Uterus (tissue), 4 donors: ENCODE measurements around the gene SANBR. TPM values are rescaled to one million over a fixed set of nuclear protein-coding genes. Genes with fewer than 3 reads are reported as not detected.
"Not testable (repeated sequence)": the region's sequence is repeated elsewhere in the genome, so short reads cannot be mapped to it uniquely, and the experiment has no call there.

ENCODE experiments used
- DNase-seq, 2 donors: peaks; one replicate each; pipeline ENCODE4 v3.0.0-alpha.2; 2019 to 2020
- H3K27ac ChIP-seq, 2 donors: fragments of 200-600 bp; sonication (generic); 1 replicate in 1 of 2; 2 replicates in 1 of 2; pipeline ENCODE4 v1.5.1; 2016 to 2018
- H3K27me3 ChIP-seq, 2 donors: fragments of 200-600 bp; sonication (generic); one replicate each; pipeline ENCODE4 v1.5.1; 2018 to 2019; ENCODE audit warnings: control low read depth in 1 of 2
- H3K36me3 ChIP-seq, 2 donors: fragments of 200-600 bp; sonication (generic); one replicate each; pipeline ENCODE4 v1.5.1; 2019; ENCODE audit warnings: control low read depth in 1 of 2
- H3K4me1 ChIP-seq, 2 donors: fragments of 200-600 bp; sonication (generic); one replicate each; pipeline ENCODE4 v1.5.1; 2018 to 2019; ENCODE audit warnings: control low read depth in 1 of 2
- H3K4me3 ChIP-seq, 2 donors: fragments of 200-600 bp; sonication (generic); 1 replicate in 1 of 2; 2 replicates in 1 of 2; pipeline ENCODE4 v1.5.1; 2018 to 2019; ENCODE audit warnings: mild to moderate bottlenecking in 1 of 2
- H3K9me3 ChIP-seq, 2 donors: fragments of 200-600 bp; sonication (generic); one replicate each; pipeline ENCODE4 v1.5.1; 2019; ENCODE audit warnings: control low read depth in 1 of 2
- POLR2A ChIP-seq, 2 donors: fragments of 450-650 bp; IDR thresholded peaks; one replicate each; pipeline ENCODE4 v1.6.1; 2016; ENCODE audit warnings: antibody characterized with exemption in 2 of 2, mild to moderate bottlenecking in 1 of 2, moderate library complexity in 1 of 2
- intact Hi-C: fragments of 100-400 bp; cut with DNase I; formaldehyde crosslinking; loops from one replicate; pipeline ENCODE4 v1.15.1; 2023; ENCODE audit warnings: low total_unique reads
- total RNA-seq, 4 donors: library from RNA; depleted of rRNA in 3 of 4; stranded (reverse); fragments of >200 nt in 3 of 4; gene quantifications; one replicate each; pipeline versions ENCODE4 v1.1.0 to v1.2.4, GENCODE V29; 2014 to 2023
- TF ChIP-seq, protein P1 (sequence below), 4 experiments: fragments of 200-600 bp in 2 of 4; fragments of 450-650 bp in 2 of 4; sonication (generic) in 2 of 4; IDR thresholded peaks; one replicate each; pipeline ENCODE4 v1.5.1; 2016 to 2019; ENCODE audit warnings: antibody characterized with exemption in 4 of 4, mild to moderate bottlenecking in 2 of 4, moderate library complexity in 1 of 4
- donor health status: DM: yes; HTN: yes; CAD: no.

Gene SANBR
- total RNA-seq, 4 donors from 2014 or later: 5.6 to 28.1 (median 8.5) TPM

DNA sequence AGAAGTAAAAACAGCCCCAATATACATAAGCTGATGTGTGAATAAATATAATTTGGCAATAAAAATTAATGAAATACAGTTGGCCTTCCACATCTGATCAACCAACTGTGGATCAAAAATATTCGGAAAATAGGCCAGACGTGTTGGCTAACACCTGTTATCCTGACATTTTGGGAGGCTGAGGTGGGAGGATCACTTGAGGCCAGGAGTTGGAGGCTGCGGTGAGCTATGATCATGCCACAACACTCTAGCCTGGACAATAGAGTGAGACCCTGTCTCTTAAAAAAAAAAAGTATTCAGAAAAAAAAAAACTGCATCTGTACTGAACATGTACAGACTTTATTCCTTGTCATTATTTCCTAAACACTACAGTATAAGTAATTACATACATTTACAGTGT, 36.1 kb upstream of the SANBR start:
- intact Hi-C loops: no loop called here
- H3K4me3 ChIP-seq: no peak overlapping the region
- H3K27ac ChIP-seq: no peak overlapping the region
- no peaks in the 10 kb centered on the region for H3K9me3 ChIP-seq
- no peaks in the 10 kb centered on the region for H3K27me3 ChIP-seq
- H3K36me3 ChIP-seq: no peaks in the 10 kb centered on the region
- TF ChIP-seq, protein P1, sequence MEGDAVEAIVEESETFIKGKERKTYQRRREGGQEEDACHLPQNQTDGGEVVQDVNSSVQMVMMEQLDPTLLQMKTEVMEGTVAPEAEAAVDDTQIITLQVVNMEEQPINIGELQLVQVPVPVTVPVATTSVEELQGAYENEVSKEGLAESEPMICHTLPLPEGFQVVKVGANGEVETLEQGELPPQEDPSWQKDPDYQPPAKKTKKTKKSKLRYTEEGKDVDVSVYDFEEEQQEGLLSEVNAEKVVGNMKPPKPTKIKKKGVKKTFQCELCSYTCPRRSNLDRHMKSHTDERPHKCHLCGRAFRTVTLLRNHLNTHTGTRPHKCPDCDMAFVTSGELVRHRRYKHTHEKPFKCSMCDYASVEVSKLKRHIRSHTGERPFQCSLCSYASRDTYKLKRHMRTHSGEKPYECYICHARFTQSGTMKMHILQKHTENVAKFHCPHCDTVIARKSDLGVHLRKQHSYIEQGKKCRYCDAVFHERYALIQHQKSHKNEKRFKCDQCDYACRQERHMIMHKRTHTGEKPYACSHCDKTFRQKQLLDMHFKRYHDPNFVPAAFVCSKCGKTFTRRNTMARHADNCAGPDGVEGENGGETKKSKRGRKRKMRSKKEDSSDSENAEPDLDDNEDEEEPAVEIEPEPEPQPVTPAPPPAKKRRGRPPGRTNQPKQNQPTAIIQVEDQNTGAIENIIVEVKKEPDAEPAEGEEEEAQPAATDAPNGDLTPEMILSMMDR (IDR thresholded peaks at IDR 0.05): no peak
- TF ChIP-seq POLR2A (IDR thresholded peaks at IDR 0.05): no peak
- no peak for DNase-seq
- H3K4me1 ChIP-seq: no peaks in the 10 kb centered on the region

DNA sequence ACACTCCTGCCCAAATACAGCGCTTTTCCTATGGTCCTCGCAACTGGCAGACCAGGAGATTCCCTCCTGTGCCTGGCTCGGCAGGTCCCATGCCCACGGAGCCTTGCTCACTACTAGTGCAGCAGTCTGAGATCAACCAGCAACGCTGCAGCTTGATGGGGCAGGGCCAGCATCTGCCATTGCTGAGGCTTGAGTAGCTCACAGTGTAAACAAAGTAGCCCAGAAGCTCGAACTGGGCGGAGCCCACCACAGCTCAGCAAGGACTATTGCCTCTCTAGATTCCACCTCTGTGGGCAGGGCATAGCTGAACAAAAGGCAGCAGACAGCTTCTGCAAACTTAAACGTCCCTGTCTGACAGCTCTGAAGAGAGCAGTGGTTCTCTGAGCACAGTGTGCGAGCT, 31.1 kb upstream of the SANBR start:
- H3K4me3 ChIP-seq, H3K27ac ChIP-seq, H3K36me3 ChIP-seq, intact Hi-C loops, DNase-seq, H3K27me3 ChIP-seq, H3K4me1 ChIP-seq, H3K9me3 ChIP-seq: not testable (repeated sequence)

DNA sequence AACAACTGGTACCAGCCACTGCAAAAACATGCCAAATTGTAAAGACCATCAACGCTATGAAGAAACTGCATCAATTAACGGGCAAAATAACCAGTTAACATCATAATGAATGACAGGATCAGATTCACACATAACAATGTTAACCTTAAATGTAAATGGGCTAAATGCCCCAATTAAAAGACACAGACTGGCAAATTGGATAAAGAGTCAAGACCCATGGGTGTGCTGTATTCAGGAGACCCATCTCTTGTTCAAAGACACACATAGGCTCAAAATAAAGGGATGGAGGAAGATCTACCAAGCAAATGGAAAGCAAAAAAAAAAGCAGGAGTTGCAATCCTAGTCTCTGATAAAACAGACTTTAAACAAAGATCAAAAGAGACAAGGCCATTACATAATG, 29.0 kb upstream of the SANBR start:
- H3K4me3 ChIP-seq, intact Hi-C loops, H3K27ac ChIP-seq, DNase-seq, H3K36me3 ChIP-seq, H3K4me1 ChIP-seq, H3K9me3 ChIP-seq, H3K27me3 ChIP-seq: not testable (repeated sequence)

DNA sequence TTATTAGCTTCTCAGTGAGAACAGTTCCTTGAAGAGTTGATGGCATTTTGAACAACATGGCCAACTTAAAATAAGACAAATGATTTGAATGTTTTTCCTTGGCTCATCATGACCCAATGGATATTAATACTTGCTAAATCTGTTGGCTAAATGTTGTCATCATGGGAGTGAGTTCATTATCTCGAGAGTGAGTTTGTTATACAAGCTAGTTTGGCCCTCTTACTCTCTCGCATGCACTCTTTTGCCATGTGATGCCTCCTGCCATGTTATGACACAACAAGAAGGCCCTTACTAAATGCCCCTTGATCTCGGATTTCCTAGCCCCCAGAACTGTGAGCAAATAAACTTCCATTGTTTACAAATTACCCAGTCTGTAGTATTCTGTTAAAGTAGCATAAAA, 22.9 kb upstream of the SANBR start:
- no peaks in the 10 kb centered on the region for H3K36me3 ChIP-seq
- no peaks in the 10 kb centered on the region for H3K27me3 ChIP-seq
- intact Hi-C loops: no loop called here
- no peak overlapping the region for H3K27ac ChIP-seq
- no peak for DNase-seq
- H3K9me3 ChIP-seq: no peaks in the 10 kb centered on the region
- TF ChIP-seq, protein P1 (IDR thresholded peaks at IDR 0.05): no peak
- TF ChIP-seq POLR2A (IDR thresholded peaks at IDR 0.05): no peak
- no peaks in the 10 kb centered on the region for H3K4me1 ChIP-seq
- no peak overlapping the region for H3K4me3 ChIP-seq

DNA sequence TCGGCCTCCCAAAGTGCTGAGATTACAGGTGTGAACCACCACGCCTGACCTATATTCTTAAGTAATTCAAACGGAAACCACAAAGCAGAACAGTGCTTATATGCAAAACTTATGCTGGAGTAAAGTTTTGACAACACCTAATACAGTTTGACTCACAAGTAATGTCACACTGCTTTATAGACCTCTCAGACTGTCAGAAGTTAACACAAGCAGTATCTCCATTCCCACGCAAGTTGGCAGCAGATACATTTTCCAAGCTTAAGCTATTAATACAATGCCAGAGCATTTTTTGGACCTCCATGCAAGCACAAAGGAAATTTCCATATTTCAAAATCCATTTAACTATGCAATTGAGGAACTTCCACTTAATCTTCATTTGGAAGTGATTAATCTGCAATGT, 21.0 kb upstream of the SANBR start:
- TF ChIP-seq, protein P1 (IDR thresholded peaks at IDR 0.05): no peak
- TF ChIP-seq POLR2A (IDR thresholded peaks at IDR 0.05): no peak
- Histone ChIP-seq H3K4me3 (no peak overlapping the region), H3K27me3 (no peaks in the 10 kb centered on the region), H3K27ac (no peak overlapping the region), H3K36me3 (no peaks in the 10 kb centered on the region), H3K4me1 (no peaks in the 10 kb centered on the region), H3K9me3 (no peaks in the 10 kb centered on the region)
- no peak for DNase-seq
- intact Hi-C loops: no loop called here

DNA sequence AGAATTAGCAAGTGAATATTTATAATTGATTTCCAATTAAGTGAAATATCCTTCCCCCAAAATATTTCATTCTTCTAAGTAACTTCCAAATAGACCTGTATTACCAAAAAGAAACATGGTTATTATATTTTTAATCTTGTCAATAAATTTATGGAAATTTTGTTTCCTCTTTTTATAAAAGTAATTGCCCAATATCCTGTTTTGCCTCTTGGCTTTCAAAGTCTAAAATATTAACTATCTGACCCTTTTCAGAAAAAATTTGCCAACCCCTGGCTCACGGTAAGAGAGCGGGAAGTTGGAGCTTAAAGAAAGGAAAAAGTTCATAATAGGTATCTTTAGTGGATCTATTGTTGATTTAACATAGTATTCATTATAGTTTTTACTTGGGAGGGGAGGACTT, 20.4 kb upstream of the SANBR start:
- DNase-seq: no peak
- no peak overlapping the region for H3K4me3 ChIP-seq
- H3K4me1 ChIP-seq: no peaks in the 10 kb centered on the region
- H3K27me3 ChIP-seq: no peaks in the 10 kb centered on the region
- H3K9me3 ChIP-seq: no peaks in the 10 kb centered on the region
- H3K27ac ChIP-seq: peak overlapping the region in 1 of 2 donors; percentile 39
- no peak for TF ChIP-seq POLR2A (IDR thresholded peaks at IDR 0.05)
- TF ChIP-seq, protein P1 (IDR thresholded peaks at IDR 0.05): no peak
- intact Hi-C loops: no loop called here
- H3K36me3 ChIP-seq: no peaks in the 10 kb centered on the region
